ENCODE results near the gene FKBP15. TPM values are rescaled to one million over a fixed set of nuclear protein-coding genes. Genes with fewer than 3 reads are reported as not detected.

Gene FKBP15
- total and polyA plus RNA-seq, 2 experiments from 2014 or later: 7.9 to 14.9 TPM

GRCh38 chr9:113205861-113206260 is 15.2 kb downstream of the FKBP15 start (continued):
- TF ChIP-seq, protein P1, sequence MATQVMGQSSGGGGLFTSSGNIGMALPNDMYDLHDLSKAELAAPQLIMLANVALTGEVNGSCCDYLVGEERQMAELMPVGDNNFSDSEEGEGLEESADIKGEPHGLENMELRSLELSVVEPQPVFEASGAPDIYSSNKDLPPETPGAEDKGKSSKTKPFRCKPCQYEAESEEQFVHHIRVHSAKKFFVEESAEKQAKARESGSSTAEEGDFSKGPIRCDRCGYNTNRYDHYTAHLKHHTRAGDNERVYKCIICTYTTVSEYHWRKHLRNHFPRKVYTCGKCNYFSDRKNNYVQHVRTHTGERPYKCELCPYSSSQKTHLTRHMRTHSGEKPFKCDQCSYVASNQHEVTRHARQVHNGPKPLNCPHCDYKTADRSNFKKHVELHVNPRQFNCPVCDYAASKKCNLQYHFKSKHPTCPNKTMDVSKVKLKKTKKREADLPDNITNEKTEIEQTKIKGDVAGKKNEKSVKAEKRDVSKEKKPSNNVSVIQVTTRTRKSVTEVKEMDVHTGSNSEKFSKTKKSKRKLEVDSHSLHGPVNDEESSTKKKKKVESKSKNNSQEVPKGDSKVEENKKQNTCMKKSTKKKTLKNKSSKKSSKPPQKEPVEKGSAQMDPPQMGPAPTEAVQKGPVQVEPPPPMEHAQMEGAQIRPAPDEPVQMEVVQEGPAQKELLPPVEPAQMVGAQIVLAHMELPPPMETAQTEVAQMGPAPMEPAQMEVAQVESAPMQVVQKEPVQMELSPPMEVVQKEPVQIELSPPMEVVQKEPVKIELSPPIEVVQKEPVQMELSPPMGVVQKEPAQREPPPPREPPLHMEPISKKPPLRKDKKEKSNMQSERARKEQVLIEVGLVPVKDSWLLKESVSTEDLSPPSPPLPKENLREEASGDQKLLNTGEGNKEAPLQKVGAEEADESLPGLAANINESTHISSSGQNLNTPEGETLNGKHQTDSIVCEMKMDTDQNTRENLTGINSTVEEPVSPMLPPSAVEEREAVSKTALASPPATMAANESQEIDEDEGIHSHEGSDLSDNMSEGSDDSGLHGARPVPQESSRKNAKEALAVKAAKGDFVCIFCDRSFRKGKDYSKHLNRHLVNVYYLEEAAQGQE (IDR thresholded peaks at IDR 0.05; ENCODE audit: unreplicated experiment): no peak
- TF ChIP-seq NANOG (IDR thresholded peaks at IDR 0.05; ENCODE audit: borderline replicate concordance) (no peak), STAT1 (IDR thresholded peaks at IDR 0.05; ENCODE audit: unreplicated experiment) (no peak), EZH2 (IDR thresholded peaks at IDR 0.05; ENCODE audit: low read depth, unreplicated experiment) (no peak), EZH2phosphoT487 (IDR thresholded peaks at IDR 0.05; ENCODE audit: unreplicated experiment) (no peak), POLR2AphosphoS5 (IDR thresholded peaks at IDR 0.05; ENCODE audit: low read depth) (no peak), ZNF331 (CRISPR knock-in tag; IDR thresholded peaks at IDR 0.05; ENCODE audit: low read depth) (no peak)
- TF ChIP-seq, protein P2, sequence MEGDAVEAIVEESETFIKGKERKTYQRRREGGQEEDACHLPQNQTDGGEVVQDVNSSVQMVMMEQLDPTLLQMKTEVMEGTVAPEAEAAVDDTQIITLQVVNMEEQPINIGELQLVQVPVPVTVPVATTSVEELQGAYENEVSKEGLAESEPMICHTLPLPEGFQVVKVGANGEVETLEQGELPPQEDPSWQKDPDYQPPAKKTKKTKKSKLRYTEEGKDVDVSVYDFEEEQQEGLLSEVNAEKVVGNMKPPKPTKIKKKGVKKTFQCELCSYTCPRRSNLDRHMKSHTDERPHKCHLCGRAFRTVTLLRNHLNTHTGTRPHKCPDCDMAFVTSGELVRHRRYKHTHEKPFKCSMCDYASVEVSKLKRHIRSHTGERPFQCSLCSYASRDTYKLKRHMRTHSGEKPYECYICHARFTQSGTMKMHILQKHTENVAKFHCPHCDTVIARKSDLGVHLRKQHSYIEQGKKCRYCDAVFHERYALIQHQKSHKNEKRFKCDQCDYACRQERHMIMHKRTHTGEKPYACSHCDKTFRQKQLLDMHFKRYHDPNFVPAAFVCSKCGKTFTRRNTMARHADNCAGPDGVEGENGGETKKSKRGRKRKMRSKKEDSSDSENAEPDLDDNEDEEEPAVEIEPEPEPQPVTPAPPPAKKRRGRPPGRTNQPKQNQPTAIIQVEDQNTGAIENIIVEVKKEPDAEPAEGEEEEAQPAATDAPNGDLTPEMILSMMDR (conservative IDR thresholded peaks at IDR 0.05; ENCODE audit: low read depth in 2 of 2): no peak

GRCh38 chr9:113205432-113205831 is 15.6 kb downstream of the FKBP15 start:
- no peak for DNase-seq (ENCODE audit: low spot score)
- no peaks in the 10 kb centered on the region for H3K27me3 ChIP-seq (ENCODE audit: insufficient read depth)
- no peaks in the 10 kb centered on the region for H3K4me1 Mint-ChIP-seq
- H3K36me3 Mint-ChIP-seq (ENCODE audit: low read depth): peaks cover 8% of the 10 kb centered on the region; the same call in 2 of the 3 replicates
- peaks cover 1% of the 10 kb centered on the region for H3K27me3 Mint-ChIP-seq (ENCODE audit: insufficient read depth, low read depth, poor library complexity)
- peaks cover 10% of the 10 kb centered on the region for H3K36me3 ChIP-seq (ENCODE audit: insufficient read depth)
- H3K79me2 ChIP-seq (replicated peaks; ENCODE audit: insufficient read depth): no peaks in the 10 kb centered on the region
- no peak overlapping the region for H3K4me2 ChIP-seq
- no peak overlapping the region for H3K27ac Mint-ChIP-seq
- no peaks in the 10 kb centered on the region for H3K9me2 ChIP-seq (ENCODE audit: insufficient read depth)
- no peak overlapping the region for H3K4me3 ChIP-seq
- no peak for ATAC-seq
- H3K4me1 ChIP-seq (ENCODE audit: insufficient read depth): no peaks in the 10 kb centered on the region
- H3K9me3 Mint-ChIP-seq: no peaks in the 10 kb centered on the region
- H2AFZ ChIP-seq: no peak overlapping the region
- no peak overlapping the region for H3K4me3 Mint-ChIP-seq
- H4K20me1 ChIP-seq (replicated peaks; ENCODE audit: insufficient read depth): 0 out of 2 replicates have a peak, but pooled peaks cover 3% of the 10 kb centered on the region
- no peak overlapping the region for H3K27ac ChIP-seq (ENCODE audit: low read depth)
- no peaks in the 10 kb centered on the region for H3F3A ChIP-seq (replicated peaks; ENCODE audit: low read depth)
- TF ChIP-seq ETS1 (IDR thresholded peaks at IDR 0.05): no peak
- TF ChIP-seq, protein P3, sequence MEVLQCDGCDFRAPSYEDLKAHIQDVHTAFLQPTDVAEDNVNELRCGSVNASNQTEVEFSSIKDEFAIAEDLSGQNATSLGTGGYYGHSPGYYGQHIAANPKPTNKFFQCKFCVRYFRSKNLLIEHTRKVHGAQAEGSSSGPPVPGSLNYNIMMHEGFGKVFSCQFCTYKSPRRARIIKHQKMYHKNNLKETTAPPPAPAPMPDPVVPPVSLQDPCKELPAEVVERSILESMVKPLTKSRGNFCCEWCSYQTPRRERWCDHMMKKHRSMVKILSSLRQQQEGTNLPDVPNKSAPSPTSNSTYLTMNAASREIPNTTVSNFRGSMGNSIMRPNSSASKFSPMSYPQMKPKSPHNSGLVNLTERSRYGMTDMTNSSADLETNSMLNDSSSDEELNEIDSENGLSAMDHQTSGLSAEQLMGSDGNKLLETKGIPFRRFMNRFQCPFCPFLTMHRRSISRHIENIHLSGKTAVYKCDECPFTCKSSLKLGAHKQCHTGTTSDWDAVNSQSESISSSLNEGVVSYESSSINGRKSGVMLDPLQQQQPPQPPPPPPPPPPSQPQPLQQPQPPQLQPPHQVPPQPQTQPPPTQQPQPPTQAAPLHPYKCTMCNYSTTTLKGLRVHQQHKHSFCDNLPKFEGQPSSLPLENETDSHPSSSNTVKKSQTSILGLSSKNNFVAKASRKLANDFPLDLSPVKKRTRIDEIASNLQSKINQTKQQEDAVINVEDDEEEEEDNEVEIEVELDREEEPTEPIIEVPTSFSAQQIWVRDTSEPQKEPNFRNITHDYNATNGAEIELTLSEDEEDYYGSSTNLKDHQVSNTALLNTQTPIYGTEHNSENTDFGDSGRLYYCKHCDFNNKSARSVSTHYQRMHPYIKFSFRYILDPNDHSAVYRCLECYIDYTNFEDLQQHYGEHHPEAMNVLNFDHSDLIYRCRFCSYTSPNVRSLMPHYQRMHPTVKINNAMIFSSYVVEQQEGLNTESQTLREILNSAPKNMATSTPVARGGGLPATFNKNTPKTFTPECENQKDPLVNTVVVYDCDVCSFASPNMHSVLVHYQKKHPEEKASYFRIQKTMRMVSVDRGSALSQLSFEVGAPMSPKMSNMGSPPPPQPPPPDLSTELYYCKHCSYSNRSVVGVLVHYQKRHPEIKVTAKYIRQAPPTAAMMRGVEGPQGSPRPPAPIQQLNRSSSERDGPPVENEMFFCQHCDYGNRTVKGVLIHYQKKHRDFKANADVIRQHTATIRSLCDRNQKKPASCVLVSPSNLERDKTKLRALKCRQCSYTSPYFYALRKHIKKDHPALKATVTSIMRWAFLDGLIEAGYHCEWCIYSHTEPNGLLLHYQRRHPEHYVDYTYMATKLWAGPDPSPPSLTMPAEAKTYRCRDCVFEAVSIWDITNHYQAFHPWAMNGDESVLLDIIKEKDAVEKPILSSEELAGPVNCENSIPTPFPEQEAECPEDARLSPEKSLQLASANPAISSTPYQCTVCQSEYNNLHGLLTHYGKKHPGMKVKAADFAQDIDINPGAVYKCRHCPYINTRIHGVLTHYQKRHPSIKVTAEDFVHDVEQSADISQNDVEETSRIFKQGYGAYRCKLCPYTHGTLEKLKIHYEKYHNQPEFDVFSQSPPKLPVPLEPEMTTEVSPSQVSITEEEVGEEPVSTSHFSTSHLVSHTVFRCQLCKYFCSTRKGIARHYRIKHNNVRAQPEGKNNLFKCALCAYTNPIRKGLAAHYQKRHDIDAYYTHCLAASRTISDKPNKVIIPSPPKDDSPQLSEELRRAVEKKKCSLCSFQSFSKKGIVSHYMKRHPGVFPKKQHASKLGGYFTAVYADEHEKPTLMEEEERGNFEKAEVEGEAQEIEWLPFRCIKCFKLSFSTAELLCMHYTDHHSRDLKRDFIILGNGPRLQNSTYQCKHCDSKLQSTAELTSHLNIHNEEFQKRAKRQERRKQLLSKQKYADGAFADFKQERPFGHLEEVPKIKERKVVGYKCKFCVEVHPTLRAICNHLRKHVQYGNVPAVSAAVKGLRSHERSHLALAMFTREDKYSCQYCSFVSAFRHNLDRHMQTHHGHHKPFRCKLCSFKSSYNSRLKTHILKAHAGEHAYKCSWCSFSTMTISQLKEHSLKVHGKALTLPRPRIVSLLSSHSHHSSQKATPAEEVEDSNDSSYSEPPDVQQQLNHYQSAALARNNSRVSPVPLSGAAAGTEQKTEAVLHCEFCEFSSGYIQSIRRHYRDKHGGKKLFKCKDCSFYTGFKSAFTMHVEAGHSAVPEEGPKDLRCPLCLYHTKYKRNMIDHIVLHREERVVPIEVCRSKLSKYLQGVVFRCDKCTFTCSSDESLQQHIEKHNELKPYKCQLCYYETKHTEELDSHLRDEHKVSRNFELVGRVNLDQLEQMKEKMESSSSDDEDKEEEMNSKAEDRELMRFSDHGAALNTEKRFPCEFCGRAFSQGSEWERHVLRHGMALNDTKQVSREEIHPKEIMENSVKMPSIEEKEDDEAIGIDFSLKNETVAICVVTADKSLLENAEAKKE (CRISPR knock-in tag; IDR thresholded peaks at IDR 0.05): no peak
- TF ChIP-seq ZNF331 (CRISPR knock-in tag; IDR thresholded peaks at IDR 0.05; ENCODE audit: low read depth): no peak
- TF ChIP-seq EZH2phosphoT487 (IDR thresholded peaks at IDR 0.05; ENCODE audit: unreplicated experiment): no peak
- no peak for TF ChIP-seq NANOG (IDR thresholded peaks at IDR 0.05; ENCODE audit: borderline replicate concordance)

All from GM23338 (cell line).